HG03095 (cell line): ENCODE measurements around the gene COL15A1.
"Not testable (repeated sequence)": the region's sequence is repeated elsewhere in the genome, so short reads cannot be mapped to it uniquely, and the experiment has no call there.

Experiments
- ATAC-seq: cut with Tn5 transposase; IDR thresholded peaks from one replicate; pipeline ENCODE4 v1.9.1; 2021; ENCODE audit warnings: moderate library complexity; ENCODE audit not compliant: unreplicated experiment

Gene COL15A1

GRCh38 chr9:99008203-99008602 is 64.5 kb downstream of the COL15A1 start:
- no peak for ATAC-seq

- ATAC-seq = not testable (repeated sequence)
Measured at GRCh38 chr9:99010393-99010792, 66.7 kb downstream of the COL15A1 start.

- no peak for ATAC-seq
Measured at GRCh38 chr9:99011161-99011709, 67.5 kb downstream of the COL15A1 start.

- ATAC-seq = no peak
Measured at GRCh38 chr9:99012957-99013512, 69.3 kb downstream of the COL15A1 start.

- no peak for ATAC-seq
Measured at GRCh38 chr9:99013550-99013949, 69.8 kb downstream of the COL15A1 start.

- no peak for ATAC-seq
Measured at GRCh38 chr9:99015448-99015847, 71.7 kb downstream of the COL15A1 start.

GRCh38 chr9:99015890-99016289 is 72.2 kb downstream of the COL15A1 start:
- no peak for ATAC-seq

- no peak for ATAC-seq
Measured at GRCh38 chr9:99016681-99017387, 73.1 kb downstream of the COL15A1 start.

GRCh38 chr9:99018653-99019052 is 74.9 kb downstream of the COL15A1 start:
- no peak for ATAC-seq

- no peak for ATAC-seq
Measured at GRCh38 chr9:99019510-99020331, 76.0 kb downstream of the COL15A1 start.

GRCh38 chr9:99020786-99021436 is 77.2 kb downstream of the COL15A1 start:
- ATAC-seq = no peak

GRCh38 chr9:99021512-99021911 is 77.8 kb downstream of the COL15A1 start:
- ATAC-seq = no peak

GRCh38 chr9:99023231-99023630 is 79.5 kb downstream of the COL15A1 start:
- ATAC-seq = no peak

- ATAC-seq = no peak
Measured at GRCh38 chr9:99023831-99024230, 80.1 kb downstream of the COL15A1 start.

GRCh38 chr9:99024959-99025358 is 81.3 kb downstream of the COL15A1 start:
- ATAC-seq = no peak

- no peak for ATAC-seq
Measured at GRCh38 chr9:99025616-99026270, 82.0 kb downstream of the COL15A1 start.

- ATAC-seq = no peak
Measured at GRCh38 chr9:99026271-99026955, 82.7 kb downstream of the COL15A1 start.

- no peak for ATAC-seq
Measured at GRCh38 chr9:99026956-99027298, 83.2 kb downstream of the COL15A1 start.

GRCh38 chr9:99027443-99027842 is 83.7 kb downstream of the COL15A1 start:
- ATAC-seq = no peak

GRCh38 chr9:99029083-99029645 is 85.5 kb downstream of the COL15A1 start:
- ATAC-seq = no peak
